HG03521 (cell line): ENCODE measurements around the gene TMEM234.

ENCODE experiments used
- ATAC-seq: cut with Tn5 transposase; IDR thresholded peaks from one replicate; pipeline ENCODE4 v1.9.1; 2021; ENCODE audit warnings: mild to moderate bottlenecking, moderate library complexity; ENCODE audit not compliant: unreplicated experiment

Gene TMEM234

DNA sequence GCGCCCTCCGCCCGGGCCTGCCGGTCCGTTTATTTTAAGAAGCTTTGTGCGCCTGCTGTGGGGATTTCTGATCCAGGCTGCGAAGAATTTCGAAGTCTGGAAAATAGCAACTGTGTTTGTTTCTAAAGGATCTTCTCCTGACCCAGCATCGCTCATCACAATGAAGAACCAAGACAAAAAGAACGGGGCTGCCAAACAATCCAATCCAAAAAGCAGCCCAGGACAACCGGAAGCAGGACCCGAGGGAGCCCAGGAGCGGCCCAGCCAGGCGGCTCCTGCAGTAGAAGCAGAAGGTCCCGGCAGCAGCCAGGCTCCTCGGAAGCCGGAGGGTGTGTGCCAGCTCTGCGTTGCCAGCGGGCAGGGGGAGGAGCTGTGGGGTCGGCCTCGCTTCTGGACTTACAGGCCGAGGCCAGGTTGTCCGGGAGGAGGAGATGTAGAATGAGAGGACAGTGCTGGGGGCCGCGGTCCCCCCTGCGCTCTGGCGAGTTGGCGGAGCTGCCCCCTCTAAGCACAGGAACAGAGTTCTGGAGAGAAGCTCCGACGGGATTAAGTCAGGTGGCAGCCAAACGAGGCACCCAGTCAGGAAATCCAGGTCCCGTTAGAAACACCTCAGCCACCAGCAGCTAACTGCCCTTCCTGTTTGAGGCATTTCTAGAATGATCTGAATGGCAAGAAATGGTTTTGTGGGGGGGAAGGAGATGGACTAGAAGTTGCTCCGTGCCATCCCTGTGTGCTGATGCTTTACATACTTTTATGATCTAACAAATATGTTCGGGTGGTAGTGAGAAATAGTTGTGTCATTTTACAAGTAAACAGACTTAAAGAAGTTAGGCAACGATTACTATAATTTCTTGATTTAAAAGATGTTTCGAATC is 41.7 kb downstream of the TMEM234 start:
- ATAC-seq: no peak

DNA sequence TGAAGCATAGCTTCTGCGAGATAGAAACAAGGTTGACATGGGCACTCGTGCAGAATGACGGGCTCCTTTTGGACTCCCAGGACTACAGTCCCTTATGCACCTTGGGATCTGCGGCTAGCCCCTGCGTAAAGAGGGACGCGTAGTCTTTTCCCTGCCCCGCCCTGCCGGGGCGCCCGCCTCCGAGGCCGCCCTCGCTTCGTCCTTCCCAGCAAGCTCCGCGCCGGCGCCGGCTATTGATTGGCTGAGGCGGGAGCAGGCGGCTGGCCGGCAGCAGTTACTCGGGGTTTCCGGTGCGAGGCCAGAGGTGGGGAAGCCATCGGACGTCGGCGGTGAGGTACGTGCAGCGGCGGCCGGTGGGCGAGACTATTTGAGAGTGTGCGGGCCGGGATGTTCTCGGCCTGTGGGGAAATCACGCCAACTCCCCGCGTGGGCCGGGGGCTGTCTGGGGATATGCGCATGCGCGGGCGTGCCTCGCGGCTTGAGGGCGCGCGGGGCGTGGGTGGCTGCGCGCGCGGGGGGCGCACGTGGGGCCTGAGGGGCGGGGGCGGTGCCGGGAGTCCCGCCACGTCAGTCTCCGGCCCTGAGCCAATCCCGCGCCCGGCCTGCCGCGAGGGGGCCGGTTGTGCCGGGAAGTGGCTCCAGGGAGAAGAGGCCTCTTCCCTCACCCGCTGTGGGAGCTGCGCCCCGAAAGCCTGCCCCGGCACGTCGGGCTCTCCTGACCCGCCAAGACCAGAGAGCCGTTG is 42.5 kb downstream of the TMEM234 start, which contains the start of gene TXLNA:
Gene TXLNA, plus strand, starts transcription at position 233 of the 743 bp plus-strand sequence. CDS start 671 bp downstream, outside the sequence.
- peak; percentile 82 for ATAC-seq

DNA sequence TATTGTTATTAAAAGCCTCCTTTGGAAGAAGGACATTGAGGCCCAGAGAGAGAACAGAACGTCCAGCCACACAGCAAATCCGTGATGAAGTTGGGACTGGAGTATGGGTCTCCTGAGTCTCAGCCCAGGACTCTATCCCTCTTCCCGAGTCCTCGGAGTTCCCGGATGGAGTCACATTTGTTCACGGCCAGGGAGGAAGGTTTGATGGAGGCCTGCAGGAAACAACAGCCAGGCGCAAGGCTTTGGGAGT is 43.0 kb downstream of the TMEM234 start:
- no peak for ATAC-seq

DNA sequence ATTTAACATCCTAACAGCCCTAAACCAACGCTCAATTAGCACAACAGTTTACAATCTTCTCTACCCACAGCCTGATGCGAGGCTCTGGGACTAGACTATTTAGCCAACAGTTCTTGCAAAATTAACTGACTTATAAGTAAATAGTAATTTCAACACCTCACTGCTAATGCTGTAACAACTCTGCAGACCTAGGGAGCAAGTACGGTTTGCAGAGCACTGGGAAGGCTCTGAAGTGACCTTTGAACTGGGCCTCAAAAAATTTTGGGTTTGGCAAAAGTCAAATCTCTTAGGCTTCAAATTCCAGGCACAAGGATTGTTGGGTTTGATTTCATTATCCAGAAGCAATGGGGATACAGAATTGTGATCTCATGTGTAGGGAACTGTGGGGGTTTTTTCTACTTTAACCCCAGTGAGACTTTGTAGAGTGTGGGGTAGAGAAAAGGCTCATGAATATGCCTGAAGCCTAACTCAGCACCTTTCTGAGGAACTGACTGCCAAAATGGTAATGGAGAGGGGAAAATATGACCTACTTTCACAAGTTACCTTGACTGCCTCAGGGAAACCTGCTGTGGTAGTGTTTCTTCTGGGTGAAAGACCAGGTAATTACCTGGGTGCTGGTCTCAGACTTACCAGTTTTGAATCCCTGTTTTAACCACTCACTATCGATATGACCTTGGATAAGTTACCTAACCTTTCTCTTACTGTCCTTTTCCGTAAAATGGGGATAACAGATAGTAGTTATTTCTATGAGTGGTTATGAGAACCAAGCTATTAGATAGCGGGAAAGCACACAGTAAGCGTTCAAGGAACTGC is 43.6 kb downstream of the TMEM234 start:
- no peak for ATAC-seq

DNA sequence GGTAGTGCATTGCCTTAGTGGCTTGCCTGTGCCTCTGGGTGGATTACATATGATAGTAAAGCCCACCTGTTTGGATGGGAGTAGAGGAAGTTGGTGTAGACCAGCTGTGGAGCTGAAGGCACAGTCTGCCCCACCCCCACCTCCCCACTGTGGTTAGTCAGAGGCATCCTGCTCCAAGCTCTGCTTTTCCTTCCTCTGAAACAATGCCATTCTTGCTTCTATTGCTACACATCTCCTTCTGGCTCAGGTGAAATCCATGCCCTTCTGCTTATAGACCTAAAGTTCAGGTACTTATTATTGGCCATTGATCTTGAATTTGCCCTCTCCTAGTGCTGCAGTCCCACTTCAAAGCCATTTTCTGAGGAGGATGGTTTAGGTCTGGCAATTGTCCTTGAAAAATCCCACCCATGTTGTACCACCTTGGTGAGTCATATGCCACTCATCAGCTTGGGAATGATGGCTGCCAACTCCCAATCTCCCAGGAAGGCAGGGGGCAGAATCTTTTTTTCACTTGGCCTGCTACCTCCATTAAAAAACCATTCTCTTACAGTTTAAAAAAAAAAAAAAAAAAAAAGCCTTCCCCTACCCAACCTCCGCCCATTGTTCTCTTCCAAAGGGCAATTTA is 49.4 kb downstream of the TMEM234 start:
- ATAC-seq: no peak

DNA sequence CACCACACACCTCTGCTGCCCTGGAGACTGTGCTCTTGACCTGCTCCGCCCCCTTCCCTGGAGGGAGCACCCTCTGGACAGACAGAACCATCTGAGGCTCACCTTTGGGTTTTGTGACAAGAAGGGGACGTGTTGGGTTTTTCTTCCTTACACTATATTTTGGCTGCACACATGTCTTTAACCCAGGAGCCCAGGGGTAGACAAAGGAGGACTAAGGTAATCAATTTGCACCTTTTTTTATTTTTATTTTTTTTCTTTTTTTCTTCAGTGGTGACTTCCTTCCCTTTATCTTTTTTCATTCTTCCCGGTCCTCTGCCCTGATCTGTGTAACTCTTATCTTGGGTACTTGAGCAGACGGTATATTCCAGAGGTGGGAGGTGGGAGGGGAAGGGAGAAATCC is 51.2 kb downstream of the TMEM234 start:
- no peak for ATAC-seq
